Neuronal stem cell (in vitro differentiated cells): Measurements from ENCODE around the gene ADGRV1.

Experiments
- DNase-seq: peaks from one replicate; pipeline ENCODE4 v3.0.0-alpha.2; 2013; ENCODE audit warnings: low spot score
- H2AFZ ChIP-seq: one replicate; pipeline ENCODE4 v1.6.1; 2013; ENCODE audit warnings: mild to moderate bottlenecking, low read length, inconsistent platforms
- H2AK5ac ChIP-seq: 2 replicates; pipeline ENCODE4 v1.6.1; 2013; ENCODE audit warnings: low read depth, mild to moderate bottlenecking, inconsistent platforms, low read length, moderate library complexity, mixed read lengths
- H2BK120ac ChIP-seq: 2 replicates; pipeline ENCODE4 v1.6.1; 2013; ENCODE audit warnings: low read depth, mild to moderate bottlenecking, inconsistent platforms, low read length, moderate library complexity, mixed read lengths
- H2BK12ac ChIP-seq: one replicate; pipeline ENCODE4 v1.6.1; 2013; ENCODE audit warnings: low read length, inconsistent platforms
- H2BK15ac ChIP-seq: 2 replicates; pipeline ENCODE4 v1.6.1; 2013; ENCODE audit warnings: mild to moderate bottlenecking, low read length, inconsistent platforms, mixed read lengths
- H2BK5ac ChIP-seq: one replicate; pipeline ENCODE4 v1.6.1; 2013; ENCODE audit warnings: inconsistent platforms, mild to moderate bottlenecking, low read length, moderate library complexity
- H3K14ac ChIP-seq: one replicate; pipeline ENCODE4 v1.6.1; 2013; ENCODE audit warnings: low read length, inconsistent platforms
- H3K18ac ChIP-seq: 2 replicates; pipeline ENCODE4 v1.6.1; 2013; ENCODE audit warnings: low read length, inconsistent platforms
- H3K23ac ChIP-seq: 2 replicates; pipeline ENCODE4 v1.6.1; 2013; ENCODE audit warnings: low read depth, mild to moderate bottlenecking, mixed read lengths, low read length, inconsistent platforms; ENCODE audit not compliant: poor library complexity
- H3K27ac ChIP-seq: replicated peaks from 3 replicates; pipeline ENCODE4 v1.5.1; 2013; ENCODE audit warnings: low read length, inconsistent platforms
- H3K27me3 ChIP-seq, 3 experiments: 2 replicates each; pipeline ENCODE4 v1.6.1; 2013; ENCODE audit warnings: low read length in 3 of 3, mild to moderate bottlenecking in 2 of 3, inconsistent platforms in 1 of 3, low read depth in 1 of 3, mixed read lengths in 1 of 3, moderate library complexity in 1 of 3; ENCODE audit not compliant: control insufficient read depth in 3 of 3, insufficient read depth in 3 of 3
- H3K36me3 ChIP-seq, 2 donors: replicated peaks in 1 of 2; 2 replicates each; pipeline ENCODE4 v1.6.1; 2013; ENCODE audit warnings: low read length in 2 of 2; ENCODE audit not compliant: control insufficient read depth in 2 of 2, insufficient read depth in 2 of 2
- H3K4ac ChIP-seq: 2 replicates; pipeline ENCODE4 v1.6.1; 2013; ENCODE audit warnings: inconsistent platforms, mild to moderate bottlenecking, low read length, moderate library complexity
- H3K4me1 ChIP-seq, 2 donors: 1 replicate in 1 of 2; 2 replicates in 1 of 2; pipeline ENCODE4 v1.6.1; 2013; ENCODE audit warnings: low read length in 2 of 2, low read depth in 1 of 2; ENCODE audit not compliant: control insufficient read depth in 2 of 2, insufficient read depth in 1 of 2
- H3K4me2 ChIP-seq: one replicate; pipeline ENCODE4 v1.6.1; 2013; ENCODE audit warnings: mild to moderate bottlenecking, low read length, inconsistent platforms; ENCODE audit not compliant: insufficient read depth, poor library complexity, severe bottlenecking
- H3K4me3 ChIP-seq, 2 donors: 2 replicates each; pipeline ENCODE4 v1.5.1; 2013; ENCODE audit warnings: low read length in 2 of 2, mild to moderate bottlenecking in 2 of 2, inconsistent platforms in 1 of 2, moderate library complexity in 1 of 2
- H3K79me1 ChIP-seq: one replicate; pipeline ENCODE4 v1.6.1; 2013; ENCODE audit warnings: low read depth, mild to moderate bottlenecking, inconsistent platforms, low read length, moderate library complexity
- H3K9ac ChIP-seq: one replicate; pipeline ENCODE4 v1.6.1; 2013; ENCODE audit warnings: mild to moderate bottlenecking, low read depth, low read length, inconsistent platforms; ENCODE audit not compliant: poor library complexity
- H3K9me3 ChIP-seq, 2 donors: replicated peaks in 1 of 2; 2 replicates each; pipeline versions ENCODE3 to v1.6.1; 2013; ENCODE audit warnings: low read length in 2 of 2, mild to moderate bottlenecking in 2 of 2, inconsistent platforms in 1 of 2, low read depth in 1 of 2, mixed read lengths in 1 of 2, moderate library complexity in 1 of 2; ENCODE audit not compliant: control insufficient read depth in 2 of 2, insufficient read depth in 1 of 2
- H4K8ac ChIP-seq: one replicate; pipeline ENCODE4 v1.6.1; 2013; ENCODE audit warnings: low read depth, mild to moderate bottlenecking, inconsistent platforms, low read length, moderate library complexity
- H4K91ac ChIP-seq: one replicate; pipeline ENCODE4 v1.6.1; 2013; ENCODE audit warnings: low read length, low read depth, mild to moderate bottlenecking, inconsistent platforms; ENCODE audit not compliant: poor library complexity
- WGBS, 2 donors: extraction: QIAGEN DNeasy Blood & Tissue Kit; methylation state at CpG; one replicate each; pipeline ENCODE4 v1.1.7; 2013; ENCODE audit warnings: missing lambda C conversion rate in 2 of 2, mixed read lengths in 1 of 2; ENCODE audit not compliant: insufficient read length in 2 of 2, insufficient replicate concordance in 1 of 2; ENCODE audit errors: extremely low coverage in 2 of 2; 5-methylcytosine and 5-hydroxymethylcytosine counted together

The ADGRV1 gene

DNA sequence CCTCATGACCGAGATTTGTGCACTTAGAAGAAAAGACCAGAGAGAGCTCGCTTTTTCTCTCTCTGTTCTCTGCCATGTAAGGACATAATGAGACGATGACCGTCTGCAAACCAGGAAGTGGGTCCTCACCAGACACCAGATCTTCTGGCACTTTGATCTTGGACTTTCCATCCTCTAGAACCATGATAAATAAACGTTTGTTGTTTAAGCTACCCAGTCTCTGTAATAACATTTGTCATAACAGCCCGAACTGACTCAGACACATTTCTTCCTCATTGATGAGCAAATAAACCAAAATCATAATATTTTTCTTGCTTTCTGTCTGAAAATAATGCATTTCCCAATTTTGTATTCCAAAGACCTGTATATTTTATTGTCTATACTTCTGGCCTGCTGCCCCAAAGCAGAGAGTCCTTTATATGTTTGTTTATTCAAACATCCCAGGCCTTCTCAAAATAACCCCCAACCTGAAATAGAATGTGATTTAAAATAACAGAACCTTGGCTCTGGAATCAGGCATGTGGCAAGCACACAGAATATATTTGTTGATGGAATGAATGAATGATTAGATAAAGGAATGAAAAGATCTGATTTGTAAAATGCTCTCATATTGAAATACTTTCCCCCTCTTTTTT lies 396.5 kb downstream of the ADGRV1 start:
- H2AK5ac ChIP-seq = no peak overlapping the region
- H3K18ac ChIP-seq = no peak overlapping the region
- peaks cover 0 to 2% of the 10 kb centered on the region in 2 donors for H3K4me1 ChIP-seq
- no peak overlapping the region for H3K27ac ChIP-seq
- no peak overlapping the region for H4K91ac ChIP-seq
- no peak overlapping the region for H3K4ac ChIP-seq
- no peak overlapping the region for H4K8ac ChIP-seq
- peaks cover 0 to 1% (median 0%) of the 10 kb centered on the region in 3 experiments for H3K27me3 ChIP-seq
- no peak overlapping the region for H2BK12ac ChIP-seq
- no peak overlapping the region for H2BK120ac ChIP-seq
- no peak for DNase-seq
- no peak overlapping the region for H3K9ac ChIP-seq
- no peak overlapping the region for H3K14ac ChIP-seq
- H2BK15ac ChIP-seq = no peak overlapping the region
- H2AFZ ChIP-seq = no peak overlapping the region
- no peaks in the 10 kb centered on the region for H3K36me3 ChIP-seq
- no CpG with 5 or more reads among the region's 6 CpGs for WGBS, 2 donors
- H3K79me1 ChIP-seq = no peaks in the 10 kb centered on the region
- no peak overlapping the region for H2BK5ac ChIP-seq
- H3K9me3 ChIP-seq = peaks cover 0 to 7% of the 10 kb centered on the region in 2 donors
- no peak overlapping the region for H3K23ac ChIP-seq
- no peak overlapping the region for H3K4me3 ChIP-seq
- no peak overlapping the region for H3K4me2 ChIP-seq

DNA sequence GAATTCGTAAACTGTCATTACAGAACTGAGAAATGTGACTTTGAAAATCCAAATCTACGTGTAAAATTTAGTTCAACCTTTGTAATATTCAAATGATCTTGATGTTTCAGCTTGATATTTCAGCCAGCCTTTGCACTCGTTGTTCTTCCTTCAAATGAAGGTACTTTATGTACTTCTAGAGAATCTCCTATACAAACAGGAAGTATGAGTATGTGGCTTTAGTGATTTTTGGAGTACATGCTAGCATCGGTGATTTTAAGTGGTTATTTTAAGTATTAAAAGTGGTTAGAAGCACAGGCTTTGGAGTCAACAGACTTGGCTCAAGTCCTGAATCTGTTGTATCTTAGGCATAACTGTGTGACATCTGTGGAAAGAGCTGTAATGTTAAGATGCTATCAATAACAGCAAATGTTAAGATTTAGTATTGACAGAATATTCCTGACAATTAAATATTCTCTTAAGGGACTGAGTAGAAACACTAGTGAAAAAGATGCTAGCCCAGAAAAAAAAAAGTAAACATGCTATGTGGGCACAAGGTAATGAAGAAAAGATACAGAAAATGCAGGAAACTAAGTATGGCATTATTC lies 398.0 kb downstream of the ADGRV1 start:
- Histone ChIP-seq H4K8ac (no peak overlapping the region), H2AFZ (no peak overlapping the region), H3K4me2 (no peak overlapping the region), H3K9me3 (peaks cover 0 to 7% of the 10 kb centered on the region in 2 donors), H2BK120ac (no peak overlapping the region), H3K9ac (no peak overlapping the region), H3K4me3 (no peak overlapping the region), H3K18ac (no peak overlapping the region), H2AK5ac (no peak overlapping the region), H3K4ac (no peak overlapping the region), H3K79me1 (no peaks in the 10 kb centered on the region), H3K27ac (no peak overlapping the region), H3K23ac (no peak overlapping the region), H3K36me3 (no peaks in the 10 kb centered on the region), H3K4me1 (peaks cover 0 to 2% of the 10 kb centered on the region in 2 donors), H2BK5ac (no peak overlapping the region), H4K91ac (no peak overlapping the region), H2BK12ac (no peak overlapping the region), H3K27me3 (peaks cover 0 to 1% (median 0%) of the 10 kb centered on the region in 3 experiments), H2BK15ac (no peak overlapping the region), H3K14ac (no peak overlapping the region)
- WGBS, 2 donors = no CpG with 5 or more reads among the region's 4 CpGs
- no peak for DNase-seq

DNA sequence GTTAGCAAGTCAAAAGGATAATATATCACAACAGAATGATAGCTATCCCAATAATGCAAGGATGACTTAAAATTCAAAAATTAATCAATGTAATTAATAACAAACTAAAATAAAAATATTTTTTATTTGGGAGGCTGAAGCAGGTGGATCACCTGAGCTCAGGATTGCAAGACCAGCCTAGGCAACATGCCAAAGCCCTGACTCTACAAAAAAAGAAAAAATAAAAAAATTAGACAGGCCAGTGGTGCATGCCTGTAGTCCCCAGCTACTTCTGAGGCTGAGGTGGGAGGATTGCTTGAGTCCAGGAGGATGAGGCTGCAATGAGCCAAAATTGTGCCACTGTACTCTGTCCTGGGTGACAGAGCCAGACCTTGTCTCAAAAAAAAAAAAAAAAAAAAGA lies 399.3 kb downstream of the ADGRV1 start:
- Histone ChIP-seq H3K27ac (no peak overlapping the region), H3K27me3 (peaks cover 0 to 1% (median 0%) of the 10 kb centered on the region in 3 experiments), H3K9ac (no peak overlapping the region), H3K4me2 (no peak overlapping the region), H3K23ac (no peak overlapping the region), H2AK5ac (no peak overlapping the region), H2BK5ac (no peak overlapping the region), H4K8ac (no peak overlapping the region), H3K36me3 (no peaks in the 10 kb centered on the region), H3K79me1 (no peaks in the 10 kb centered on the region), H4K91ac (no peak overlapping the region), H3K4ac (no peak overlapping the region), H2BK12ac (no peak overlapping the region), H3K14ac (no peak overlapping the region), H2AFZ (no peak overlapping the region), H3K18ac (no peak overlapping the region), H3K4me1 (peaks cover 0 to 2% of the 10 kb centered on the region in 2 donors), H3K9me3 (peaks cover 0 to 7% of the 10 kb centered on the region in 2 donors), H2BK120ac (no peak overlapping the region), H2BK15ac (no peak overlapping the region), H3K4me3 (no peak overlapping the region)
- DNase-seq = no peak

DNA sequence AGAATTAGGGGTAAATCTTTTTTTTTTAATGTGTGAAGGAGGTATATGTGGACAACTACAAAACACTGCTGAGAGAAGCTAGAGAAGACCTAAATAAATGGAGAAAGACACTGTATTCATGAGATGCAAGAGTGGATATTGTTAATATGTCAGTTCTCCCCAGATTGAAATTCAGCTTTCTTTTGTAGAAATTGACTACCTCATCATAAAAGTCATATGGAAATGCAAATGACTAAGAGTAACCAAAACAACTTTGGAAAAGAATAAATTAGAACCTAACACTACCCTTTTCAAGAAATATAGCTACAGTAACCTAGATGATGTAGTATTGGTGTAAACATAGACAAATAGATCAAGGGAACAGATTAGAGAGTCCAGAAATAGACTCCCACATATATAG lies 400.7 kb downstream of the ADGRV1 start:
- Histone ChIP-seq H3K4me3 (no peak overlapping the region), H3K18ac (no peak overlapping the region), H2BK5ac (no peak overlapping the region), H3K4me2 (no peak overlapping the region), H3K4me1 (peaks cover 0 to 2% of the 10 kb centered on the region in 2 donors), H3K14ac (no peak overlapping the region), H3K27ac (no peak overlapping the region), H2AFZ (no peak overlapping the region), H3K36me3 (no peaks in the 10 kb centered on the region), H2BK120ac (no peak overlapping the region), H3K27me3 (peaks cover 0 to 1% (median 0%) of the 10 kb centered on the region in 3 experiments), H2BK15ac (no peak overlapping the region), H3K79me1 (no peaks in the 10 kb centered on the region), H2AK5ac (no peak overlapping the region), H3K9ac (no peak overlapping the region), H4K8ac (no peak overlapping the region), H3K23ac (no peak overlapping the region), H2BK12ac (no peak overlapping the region), H3K4ac (no peak overlapping the region), H3K9me3 (peaks cover 0 to 7% of the 10 kb centered on the region in 2 donors), H4K91ac (no peak overlapping the region)
- no peak for DNase-seq
